ENCODE data around the gene THG1L. TPM values are rescaled to one million over a fixed set of nuclear protein-coding genes. Genes with fewer than 3 reads are reported as not detected.
"Not testable (repeated sequence)": the region's sequence is repeated elsewhere in the genome, so short reads cannot be mapped to it uniquely, and the experiment has no call there.

Gene THG1L
- total RNA-seq, 4 donors from 2014 or later, result 10.3 to 13.9 (median 12.0) TPM

- WGBS, 2 donors, result 89 to 94% methylated on average over 1 to 2 of the region's 2 CpGs
- H3K4me1 ChIP-seq, result peaks cover 2 to 4% of the 10 kb centered on the region in 2 donors
- TF ChIP-seq CTCF (IDR thresholded peaks at IDR 0.05) (no peak), POLR2A (IDR thresholded peaks at IDR 0.05) (no peak)
- intact Hi-C loops (cut with DNase I), result loop anchor here (10.0 kb wide), 1 partner anchor 274 kb away; no protein-coding TSS in a partner anchor
- H3K27me3 ChIP-seq, result no peaks in the 10 kb centered on the region
- H3K9me3 ChIP-seq, result no peaks in the 10 kb centered on the region
- no peak for DNase-seq
- no peak overlapping the region for H3K27ac ChIP-seq
- no peak overlapping the region for H3K4me3 ChIP-seq (replicated peaks in 1 of 3)
- H3K36me3 ChIP-seq, result no peaks in the 10 kb centered on the region
These were observed 12.0 kb upstream of the THG1L start for GRCh38 chr5:157719245-157719644.

GRCh38 chr5:157721159-157721558 is 10.1 kb upstream of the THG1L start:
- Histone ChIP-seq H3K36me3 (no peaks in the 10 kb centered on the region), H3K27ac (no peak overlapping the region), H3K9me3 (no peaks in the 10 kb centered on the region), H3K4me1 (peaks cover 2 to 4% of the 10 kb centered on the region in 2 donors), H3K27me3 (no peaks in the 10 kb centered on the region), H3K4me3 (replicated peaks in 1 of 3) (no peak overlapping the region)
- WGBS, 2 donors, result 80 to 86% methylated on average over 6 of the region's 6 CpGs
- no peak for TF ChIP-seq POLR2A (IDR thresholded peaks at IDR 0.05)
- no peak for TF ChIP-seq CTCF (IDR thresholded peaks at IDR 0.05)
- intact Hi-C loops (cut with DNase I), result no loop called here
- no peak for DNase-seq

GRCh38 chr5:157722895-157723294 is 8.3 kb upstream of the THG1L start:
- H3K36me3 ChIP-seq; H3K9me3 ChIP-seq; H3K27me3 ChIP-seq; DNase-seq; H3K27ac ChIP-seq; H3K4me3 ChIP-seq (replicated peaks in 1 of 3); H3K4me1 ChIP-seq; intact Hi-C loops (cut with DNase I): not testable (repeated sequence)
- WGBS, 2 donors, result 88 to 89% methylated on average over 2 of the region's 2 CpGs

GRCh38 chr5:157726607-157727006 is 4.6 kb upstream of the THG1L start:
- WGBS, 2 donors, result 70 to 100% methylated on average over 2 of the region's 2 CpGs
- H3K9me3 ChIP-seq; H3K36me3 ChIP-seq; H3K4me1 ChIP-seq; intact Hi-C loops (cut with DNase I); H3K27ac ChIP-seq; DNase-seq; H3K4me3 ChIP-seq (replicated peaks in 1 of 3); H3K27me3 ChIP-seq: not testable (repeated sequence)

- DNase-seq; intact Hi-C loops (cut with DNase I); H3K4me3 ChIP-seq (replicated peaks in 1 of 3); H3K4me1 ChIP-seq; H3K27me3 ChIP-seq; H3K9me3 ChIP-seq; H3K27ac ChIP-seq; H3K36me3 ChIP-seq: not testable (repeated sequence)
- 88% methylated on average over 1 of the region's 1 CpG for WGBS, 2 donors
These were observed 3.4 kb upstream of the THG1L start for GRCh38 chr5:157727858-157728257.

- H3K4me3 ChIP-seq (replicated peaks in 1 of 3), result no peak overlapping the region
- H3K27ac ChIP-seq, result no peak overlapping the region
- H3K9me3 ChIP-seq, result no peaks in the 10 kb centered on the region
- H3K36me3 ChIP-seq, result peaks cover 0 to 12% of the 10 kb centered on the region in 2 donors
- peaks cover 0 to 5% of the 10 kb centered on the region in 2 donors for H3K4me1 ChIP-seq
- no peak for TF ChIP-seq CTCF (IDR thresholded peaks at IDR 0.05)
- TF ChIP-seq POLR2A (IDR thresholded peaks at IDR 0.05), result no peak
- no peak for DNase-seq
- H3K27me3 ChIP-seq, result no peaks in the 10 kb centered on the region
- intact Hi-C loops (cut with DNase I), result loop anchor here (10.0 kb wide), 1 partner anchor 585 kb away; the partner anchor contains the start of gene MED7
These were observed 1.4 kb upstream of the THG1L start for GRCh38 chr5:157729858-157730257.

GRCh38 chr5:157730900-157731271 is 334 bp upstream of the THG1L start:
- H3K4me3 ChIP-seq (replicated peaks in 1 of 3), result peak overlapping the region in 1 of 3 donors; percentile 58
- no peaks in the 10 kb centered on the region for H3K9me3 ChIP-seq
- TF ChIP-seq POLR2A (IDR thresholded peaks at IDR 0.05) (no peak), CTCF (IDR thresholded peaks at IDR 0.05) (no peak)
- no peaks in the 10 kb centered on the region for H3K27me3 ChIP-seq
- peak overlapping the region in 2 of 3 donors; percentile 84 to 88 for H3K27ac ChIP-seq
- intact Hi-C loops (cut with DNase I), result loop anchor here (10.0 kb wide), 1 partner anchor 586 kb away; the partner anchor contains the start of gene MED7
- peaks cover 0 to 20% of the 10 kb centered on the region in 2 donors for H3K36me3 ChIP-seq
- peaks cover 0 to 5% of the 10 kb centered on the region in 2 donors for H3K4me1 ChIP-seq
- no peak for DNase-seq
- 16 to 19% methylated on average over 5 of the region's 5 CpGs for WGBS, 2 donors

Data from thyroid gland (tissue), 4 donors.